Calu3 (cell line): Measurements from ENCODE around the gene RRM2. TPM values are rescaled to one million over a fixed set of nuclear protein-coding genes. Genes with fewer than 3 reads are reported as not detected.

Experiments used
- BruUV-seq: library from RNA; stranded (reverse); fragments of 400-500 nt; replicated peaks from 2 replicates; lab custom pipeline; 2021; lab: Mats Ljungman, UMichigan
- CTCF ChIA-PET: fragments of 300-600 bp; sonication (Branson Sonifier 250); formaldehyde crosslinking; loops from one replicate; lab custom pipeline; 2022; ENCODE audit warnings: antibody characterized with exemption; lab: Charles Lee
- DNase-seq: peaks from one replicate; pipeline ENCODE4 v3.0.0; 2022
- H3K27ac Mint-ChIP-seq: one replicate; pipeline ENCODE4 v1.8.0; 2022; ENCODE audit warnings: mixed read lengths; ENCODE audit not compliant: unreplicated experiment
- H3K27me3 Mint-ChIP-seq: one replicate; pipeline ENCODE4 v1.8.0; 2022; ENCODE audit warnings: mixed read lengths; ENCODE audit not compliant: unreplicated experiment
- H3K36me3 Mint-ChIP-seq: one replicate; pipeline ENCODE4 v1.8.0; 2022; ENCODE audit warnings: mild to moderate bottlenecking, moderate library complexity, mixed read lengths; ENCODE audit not compliant: insufficient read depth, unreplicated experiment
- H3K4me1 Mint-ChIP-seq: one replicate; pipeline ENCODE4 v1.8.0; 2022; ENCODE audit warnings: mild to moderate bottlenecking, low read depth, mixed read lengths; ENCODE audit not compliant: unreplicated experiment
- H3K4me3 Mint-ChIP-seq: one replicate; pipeline ENCODE4 v1.8.0; 2022; ENCODE audit warnings: mild to moderate bottlenecking, low read depth, moderate library complexity, mixed read lengths; ENCODE audit not compliant: unreplicated experiment
- H3K9me3 Mint-ChIP-seq: one replicate; pipeline ENCODE4 v1.8.0; 2022; ENCODE audit warnings: low read depth, mixed read lengths; ENCODE audit not compliant: unreplicated experiment
- CTCF ChIP-seq: fragments of 200-600 bp; IDR thresholded peaks from one replicate; pipeline ENCODE4 v1.8.0; 2022; ENCODE audit warnings: antibody characterized with exemption; ENCODE audit not compliant: unreplicated experiment
- intact Hi-C: fragments of 100-400 bp; cut with micrococcal nuclease; formaldehyde crosslinking; loops from one replicate; pipeline ENCODE4 v1.10.0; 2022; ENCODE audit not compliant: unreplicated experiment
- total RNA-seq: library from RNA; stranded (reverse); gene quantifications from 2 replicates; pipeline ENCODE4 v1.2.3, GENCODE V29; 2022

RRM2 gene
- total RNA-seq, 1 experiment from 2014 or later: 154 TPM

- no peaks in the 10 kb centered on the region for H3K36me3 Mint-ChIP-seq
- intact Hi-C loops: no loop called here
- H3K27ac Mint-ChIP-seq: no peak overlapping the region
- no peaks in the 10 kb centered on the region for H3K9me3 Mint-ChIP-seq
- DNase-seq: no peak
- H3K27me3 Mint-ChIP-seq: no peaks in the 10 kb centered on the region
- no peak for TF ChIP-seq CTCF
- CTCF ChIA-PET: no interaction called here
- H3K4me1 Mint-ChIP-seq: peaks cover 8% of the 10 kb centered on the region
- no peak overlapping the region for H3K4me3 Mint-ChIP-seq
- no TSS peak for BruUV-seq
Measured at GRCh38 chr2:10172033-10172871, 49.7 kb downstream of the RRM2 start.

DNA sequence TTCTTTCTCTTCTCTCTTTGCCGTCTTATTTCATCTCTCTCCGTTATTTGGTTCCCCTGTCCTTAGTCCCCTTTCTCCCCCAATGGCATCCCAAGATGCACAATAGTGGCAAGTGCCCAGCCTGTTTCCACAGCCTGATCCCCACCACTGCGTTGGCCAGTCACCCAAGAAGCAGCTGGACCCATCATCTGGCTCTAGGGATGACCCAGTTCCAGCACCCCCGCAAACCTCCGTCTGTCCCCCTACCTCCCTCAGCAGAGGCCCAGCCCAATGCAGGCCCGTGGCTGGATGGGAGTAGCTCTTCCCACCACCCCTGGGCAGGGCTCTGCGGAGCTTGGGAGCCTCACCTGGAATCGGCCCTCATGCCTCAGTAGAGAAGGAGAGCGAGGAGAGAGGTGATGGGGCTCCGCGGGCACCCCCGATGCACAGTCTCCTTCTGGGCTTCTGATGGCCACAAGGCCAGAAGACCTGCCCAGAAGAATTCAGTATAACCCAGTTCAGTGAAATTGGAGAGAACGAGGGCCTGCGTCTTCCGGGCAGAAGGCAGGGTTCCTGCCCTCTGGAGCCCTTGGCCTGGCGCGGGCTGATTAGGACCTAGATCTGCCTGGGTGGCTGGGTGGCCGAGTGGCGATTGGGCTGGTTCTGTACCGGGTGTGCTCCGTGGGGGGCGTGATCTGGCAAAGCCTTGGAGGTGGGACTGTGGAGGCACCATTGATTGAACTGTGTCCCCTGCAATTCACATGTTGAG is 50.9 kb downstream of the RRM2 start:
- CTCF ChIA-PET: no interaction called here
- TF ChIP-seq CTCF: no peak
- Mint-ChIP-seq H3K4me3 (no peak overlapping the region), H3K9me3 (no peaks in the 10 kb centered on the region), H3K36me3 (no peaks in the 10 kb centered on the region), H3K27ac (no peak overlapping the region), H3K27me3 (no peaks in the 10 kb centered on the region), H3K4me1 (peaks cover 7% of the 10 kb centered on the region)
- no peak for DNase-seq
- intact Hi-C loops: no loop called here
- BruUV-seq: no TSS peak

DNA sequence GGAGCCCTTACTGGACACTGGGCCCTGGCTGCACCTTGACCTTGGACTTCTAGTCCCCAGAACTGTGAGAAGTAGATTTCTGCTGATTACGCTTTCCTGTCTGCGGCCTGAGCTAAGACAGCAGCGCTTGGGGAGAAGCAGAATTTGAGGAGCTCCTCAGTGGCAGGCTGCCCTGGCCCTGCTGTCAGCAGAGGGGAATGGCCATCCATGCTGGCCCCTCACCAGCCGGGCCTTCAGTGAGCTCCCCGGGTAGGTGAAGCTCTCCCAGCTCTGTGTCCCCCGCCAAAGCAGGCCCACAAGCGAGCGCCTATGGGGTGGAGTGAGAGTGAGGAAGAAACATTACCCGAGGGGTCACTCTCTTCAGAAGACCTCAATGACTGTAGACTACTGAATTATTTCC is 51.6 kb downstream of the RRM2 start:
- H3K36me3 Mint-ChIP-seq: no peaks in the 10 kb centered on the region
- H3K4me1 Mint-ChIP-seq: no peaks in the 10 kb centered on the region
- H3K9me3 Mint-ChIP-seq: no peaks in the 10 kb centered on the region
- intact Hi-C loops: no loop called here
- DNase-seq: no peak
- TF ChIP-seq CTCF: no peak
- H3K27me3 Mint-ChIP-seq: no peaks in the 10 kb centered on the region
- no peak overlapping the region for H3K27ac Mint-ChIP-seq
- no TSS peak for BruUV-seq
- H3K4me3 Mint-ChIP-seq: no peak overlapping the region
- CTCF ChIA-PET: interaction anchor here (0.6 to 0.7 kb wide), 2 partner anchors 8 to 44 kb away, joined by 4 read pairs; no protein-coding TSS in a partner anchor

DNA sequence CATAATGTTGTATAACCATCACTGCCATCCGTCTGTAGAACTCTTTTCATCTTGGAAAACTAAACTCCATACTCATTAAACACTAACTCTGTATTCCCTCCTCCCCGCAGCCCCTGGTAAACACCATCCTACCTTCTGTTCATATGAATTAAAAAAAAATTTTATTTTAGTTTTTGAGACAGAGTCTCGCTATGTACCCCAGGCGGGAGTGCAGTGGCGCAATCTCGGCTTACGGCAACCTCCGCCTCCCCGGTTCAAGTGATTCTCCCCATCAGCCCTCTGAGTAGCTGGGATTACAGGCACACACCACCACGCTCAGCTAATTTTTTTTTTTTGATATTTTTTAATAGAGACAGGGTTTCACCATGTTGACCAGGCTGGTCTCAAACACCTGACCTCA is 52.9 kb downstream of the RRM2 start:
- Mint-ChIP-seq H3K9me3 (no peaks in the 10 kb centered on the region), H3K27ac (no peak overlapping the region), H3K36me3 (no peaks in the 10 kb centered on the region), H3K4me3 (no peak overlapping the region), H3K27me3 (no peaks in the 10 kb centered on the region), H3K4me1 (no peaks in the 10 kb centered on the region)
- no peak for DNase-seq
- no peak for TF ChIP-seq CTCF
- intact Hi-C loops: no loop called here
- CTCF ChIA-PET: no interaction called here
- no TSS peak for BruUV-seq
